Tibial artery (tissue), 4 donors: ENCODE results near the gene TMEM126A.

ENCODE experiments used
- DNase-seq, 2 donors: peaks; one replicate each; pipeline ENCODE4 v3.0.0-alpha.2; 2019
- H3K27ac ChIP-seq, 2 donors: fragments of 200-600 bp; sonication (generic) in 1 of 2; 1 replicate in 1 of 2; 2 replicates in 1 of 2; pipeline ENCODE4 v1.5.1; 2018 to 2019; ENCODE audit warnings: mild to moderate bottlenecking in 1 of 2
- H3K27me3 ChIP-seq, 2 donors: fragments of 200-600 bp; sonication (generic) in 1 of 2; one replicate each; pipeline versions ENCODE4 v1.5.1 to v1.6.0; 2016 to 2019
- H3K36me3 ChIP-seq, 3 donors: fragments of 200-600 bp; sonication (generic) in 2 of 3; one replicate each; pipeline ENCODE4 v1.5.1; 2016 to 2019; ENCODE audit warnings: mild to moderate bottlenecking in 2 of 3
- H3K4me1 ChIP-seq, 4 donors: fragments of 200-600 bp; sonication (generic) in 2 of 4; 1 replicate in 3 of 4; 2 replicates in 1 of 4; pipeline ENCODE4 v1.5.1; 2016 to 2019
- H3K4me3 ChIP-seq, 2 donors: fragments of 200-600 bp; sonication (generic) in 1 of 2; 1 replicate in 1 of 2; 2 replicates in 1 of 2; pipeline ENCODE4 v1.5.1; 2018 to 2019; ENCODE audit warnings: mild to moderate bottlenecking in 2 of 2
- H3K9me3 ChIP-seq, 3 donors: fragments of 200-600 bp; sonication (generic) in 1 of 3; one replicate each; pipeline ENCODE4 v1.5.1; 2016 to 2019
- intact Hi-C: fragments of 100-400 bp; cut with DNase I; formaldehyde crosslinking; loops from one replicate; pipeline ENCODE4 v1.15.0; 2023; ENCODE audit warnings: low total_unique reads
- TF ChIP-seq, protein P1 (sequence below), 2 experiments: fragments of 200-600 bp in 1 of 2; fragments of 450-650 bp in 1 of 2; IDR thresholded peaks; one replicate each; pipeline ENCODE4 v1.5.1; 2017 to 2019; ENCODE audit warnings: antibody characterized with exemption in 2 of 2, mild to moderate bottlenecking in 1 of 2, moderate library complexity in 1 of 2

Gene TMEM126A

DNA sequence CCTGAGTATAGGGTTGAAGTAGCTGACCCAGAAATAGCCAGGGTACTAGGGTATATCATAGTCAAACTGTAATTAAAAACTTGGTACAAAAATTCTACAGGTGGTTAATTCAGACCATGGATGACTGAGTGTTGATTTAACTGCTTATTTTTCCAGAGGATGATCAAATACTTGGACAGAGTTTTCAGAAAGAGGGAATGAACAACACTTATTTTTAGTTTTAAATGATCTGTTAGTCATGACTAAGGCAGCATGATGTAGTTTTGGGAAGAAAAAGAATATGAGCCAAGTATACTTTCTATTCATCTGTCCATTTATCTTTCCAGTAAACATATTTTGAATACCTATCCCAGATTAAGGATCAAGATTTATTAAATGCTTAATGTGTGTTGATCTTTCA lies 58.0 kb downstream of the TMEM126A start:
- H3K36me3 ChIP-seq, result peaks cover 0 to 8% (median 3%) of the 10 kb centered on the region in 3 donors
- TF ChIP-seq, protein P1, sequence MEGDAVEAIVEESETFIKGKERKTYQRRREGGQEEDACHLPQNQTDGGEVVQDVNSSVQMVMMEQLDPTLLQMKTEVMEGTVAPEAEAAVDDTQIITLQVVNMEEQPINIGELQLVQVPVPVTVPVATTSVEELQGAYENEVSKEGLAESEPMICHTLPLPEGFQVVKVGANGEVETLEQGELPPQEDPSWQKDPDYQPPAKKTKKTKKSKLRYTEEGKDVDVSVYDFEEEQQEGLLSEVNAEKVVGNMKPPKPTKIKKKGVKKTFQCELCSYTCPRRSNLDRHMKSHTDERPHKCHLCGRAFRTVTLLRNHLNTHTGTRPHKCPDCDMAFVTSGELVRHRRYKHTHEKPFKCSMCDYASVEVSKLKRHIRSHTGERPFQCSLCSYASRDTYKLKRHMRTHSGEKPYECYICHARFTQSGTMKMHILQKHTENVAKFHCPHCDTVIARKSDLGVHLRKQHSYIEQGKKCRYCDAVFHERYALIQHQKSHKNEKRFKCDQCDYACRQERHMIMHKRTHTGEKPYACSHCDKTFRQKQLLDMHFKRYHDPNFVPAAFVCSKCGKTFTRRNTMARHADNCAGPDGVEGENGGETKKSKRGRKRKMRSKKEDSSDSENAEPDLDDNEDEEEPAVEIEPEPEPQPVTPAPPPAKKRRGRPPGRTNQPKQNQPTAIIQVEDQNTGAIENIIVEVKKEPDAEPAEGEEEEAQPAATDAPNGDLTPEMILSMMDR (IDR thresholded peaks at IDR 0.05), result no peak
- no peaks in the 10 kb centered on the region for H3K9me3 ChIP-seq
- peak overlapping the region; percentile 51 to 60 for H3K27ac ChIP-seq
- intact Hi-C loops, result no loop called here
- H3K27me3 ChIP-seq, result no peaks in the 10 kb centered on the region
- H3K4me3 ChIP-seq, result no peak overlapping the region
- no peak for DNase-seq
- peaks cover 0 to 16% (median 3%) of the 10 kb centered on the region in 4 donors for H3K4me1 ChIP-seq
